PC-9 (cell line): Measurements from ENCODE around the gene UNC5CL. TPM values are rescaled to one million over a fixed set of nuclear protein-coding genes. Genes with fewer than 3 reads are reported as not detected.

Experiments used
- BruUV-seq: library from RNA; stranded (reverse); fragments of 400-500 nt; replicated peaks from 2 replicates; lab custom pipeline; 2021; lab: Mats Ljungman, UMichigan
- CTCF ChIA-PET: fragments of 300-600 bp; sonication (Branson Sonifier 250); formaldehyde crosslinking; loops from one replicate; lab custom pipeline; 2022; ENCODE audit warnings: antibody characterized with exemption; lab: Charles Lee
- POLR2A ChIA-PET: fragments of 300-600 bp; sonication (Branson Sonifier 250); formaldehyde crosslinking; loops from one replicate; lab custom pipeline; 2022; ENCODE audit warnings: antibody characterized with exemption; ENCODE audit not compliant: unreplicated experiment; lab: Charles Lee
- DNase-seq, 2 experiments: peaks; one replicate each; pipeline versions ENCODE4 v3.0.0 to v3.0.0-alpha.2; 2015 to 2022; ENCODE audit warnings: mixed read lengths in 1 of 2
- H2AFZ ChIP-seq: fragments of 200-600 bp; sonication (generic); 2 replicates; pipeline ENCODE4 v1.8.1; 2017; ENCODE audit warnings: antibody characterized with exemption
- H3F3A ChIP-seq: fragments of 200-600 bp; sonication (generic); 2 replicates; pipeline ENCODE4 v1.8.1; 2017; ENCODE audit warnings: antibody characterized with exemption, mild to moderate bottlenecking, low read depth; ENCODE audit not compliant: insufficient read depth
- H3K27ac ChIP-seq: fragments of 200-600 bp; sonication (generic); 2 replicates; pipeline ENCODE4 v1.6.1; 2016; ENCODE audit warnings: mixed run types
- H3K27me3 ChIP-seq: fragments of 200-600 bp; sonication (generic); 2 replicates; pipeline ENCODE4 v1.6.1; 2016; ENCODE audit warnings: low read depth, mixed run types; ENCODE audit not compliant: insufficient read depth
- H3K36me3 ChIP-seq: fragments of 200-600 bp; sonication (generic); 2 replicates; pipeline ENCODE4 v1.6.1; 2016; ENCODE audit warnings: low read depth, mixed run types
- H3K4me1 ChIP-seq: fragments of 200-600 bp; sonication (generic); replicated peaks from 2 replicates; pipeline ENCODE4 v1.6.1; 2016; ENCODE audit warnings: mixed run types; ENCODE audit not compliant: insufficient read depth
- H3K4me2 ChIP-seq: fragments of 200-600 bp; sonication (generic); 2 replicates; pipeline ENCODE4 v1.6.1; 2017; ENCODE audit warnings: mixed run types
- H3K4me3 ChIP-seq: fragments of 200-600 bp; sonication (generic); 2 replicates; pipeline ENCODE4 v1.6.1; 2016; ENCODE audit warnings: mixed run types
- H3K79me2 ChIP-seq: fragments of 200-600 bp; sonication (generic); 2 replicates; pipeline ENCODE4 v1.6.1; 2017; ENCODE audit warnings: low read depth, mixed run types
- H3K9me2 ChIP-seq: fragments of 200-600 bp; sonication (generic); 2 replicates; pipeline ENCODE4 v1.8.1; 2017; ENCODE audit warnings: mild to moderate bottlenecking; ENCODE audit not compliant: insufficient read depth
- H3K9me3 ChIP-seq: fragments of 200-600 bp; sonication (generic); 2 replicates; pipeline ENCODE4 v1.8.1; 2016; ENCODE audit warnings: low read depth; ENCODE audit not compliant: insufficient read depth
- H4K20me1 ChIP-seq: fragments of 200-600 bp; sonication (generic); 2 replicates; pipeline ENCODE4 v1.8.1; 2017; ENCODE audit not compliant: insufficient read depth
- EZH2 ChIP-seq: fragments of 200-600 bp; sonication (generic); IDR thresholded peaks from 2 replicates; pipeline ENCODE4 v1.8.0; 2017; ENCODE audit warnings: antibody characterized with exemption, low read depth
- intact Hi-C: fragments of 100-400 bp; cut with micrococcal nuclease; formaldehyde crosslinking; loops from one replicate; pipeline ENCODE4 v1.10.0; 2022; ENCODE audit not compliant: unreplicated experiment
- total RNA-seq: library from RNA; stranded (reverse); gene quantifications from 2 replicates; pipeline ENCODE4 v1.2.3, GENCODE V29; 2021
- TF ChIP-seq, protein P1 (sequence below): fragments of 200-600 bp; sonication (generic); conservative IDR thresholded peaks from 2 replicates; pipeline ENCODE4 v1.6.1; 2017; ENCODE audit warnings: mixed run types, antibody characterized with exemption, mild to moderate bottlenecking, moderate library complexity

Gene UNC5CL
- total RNA-seq, 1 experiment from 2014 or later = 1.7 TPM

- intact Hi-C loops = no loop called here
- H3K79me2 ChIP-seq = no peaks in the 10 kb centered on the region
- DNase-seq = no peak
- H3F3A ChIP-seq = no peaks in the 10 kb centered on the region
- no peak overlapping the region for H2AFZ ChIP-seq
- H3K27ac ChIP-seq = no peak overlapping the region
- no TSS peak for BruUV-seq
- H3K9me3 ChIP-seq = no peaks in the 10 kb centered on the region
- CTCF ChIA-PET = no interaction called here
- POLR2A ChIA-PET = no interaction called here
- no peak overlapping the region for H3K4me2 ChIP-seq
- 0 out of 2 replicates have a peak, but pooled peaks cover 6% of the 10 kb centered on the region for H3K27me3 ChIP-seq
- H3K4me3 ChIP-seq = no peak overlapping the region
- H3K9me2 ChIP-seq = no peaks in the 10 kb centered on the region; the same call in 1 of the 2 replicates
- no peaks in the 10 kb centered on the region for H3K4me1 ChIP-seq
- TF ChIP-seq EZH2 = no peak
- TF ChIP-seq, protein P1, sequence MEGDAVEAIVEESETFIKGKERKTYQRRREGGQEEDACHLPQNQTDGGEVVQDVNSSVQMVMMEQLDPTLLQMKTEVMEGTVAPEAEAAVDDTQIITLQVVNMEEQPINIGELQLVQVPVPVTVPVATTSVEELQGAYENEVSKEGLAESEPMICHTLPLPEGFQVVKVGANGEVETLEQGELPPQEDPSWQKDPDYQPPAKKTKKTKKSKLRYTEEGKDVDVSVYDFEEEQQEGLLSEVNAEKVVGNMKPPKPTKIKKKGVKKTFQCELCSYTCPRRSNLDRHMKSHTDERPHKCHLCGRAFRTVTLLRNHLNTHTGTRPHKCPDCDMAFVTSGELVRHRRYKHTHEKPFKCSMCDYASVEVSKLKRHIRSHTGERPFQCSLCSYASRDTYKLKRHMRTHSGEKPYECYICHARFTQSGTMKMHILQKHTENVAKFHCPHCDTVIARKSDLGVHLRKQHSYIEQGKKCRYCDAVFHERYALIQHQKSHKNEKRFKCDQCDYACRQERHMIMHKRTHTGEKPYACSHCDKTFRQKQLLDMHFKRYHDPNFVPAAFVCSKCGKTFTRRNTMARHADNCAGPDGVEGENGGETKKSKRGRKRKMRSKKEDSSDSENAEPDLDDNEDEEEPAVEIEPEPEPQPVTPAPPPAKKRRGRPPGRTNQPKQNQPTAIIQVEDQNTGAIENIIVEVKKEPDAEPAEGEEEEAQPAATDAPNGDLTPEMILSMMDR = no peak
- H3K36me3 ChIP-seq = no peaks in the 10 kb centered on the region
- H4K20me1 ChIP-seq = no peaks in the 10 kb centered on the region
Observed at GRCh38 chr6:40982917-40983316, 56.1 kb downstream of the UNC5CL start.

DNA sequence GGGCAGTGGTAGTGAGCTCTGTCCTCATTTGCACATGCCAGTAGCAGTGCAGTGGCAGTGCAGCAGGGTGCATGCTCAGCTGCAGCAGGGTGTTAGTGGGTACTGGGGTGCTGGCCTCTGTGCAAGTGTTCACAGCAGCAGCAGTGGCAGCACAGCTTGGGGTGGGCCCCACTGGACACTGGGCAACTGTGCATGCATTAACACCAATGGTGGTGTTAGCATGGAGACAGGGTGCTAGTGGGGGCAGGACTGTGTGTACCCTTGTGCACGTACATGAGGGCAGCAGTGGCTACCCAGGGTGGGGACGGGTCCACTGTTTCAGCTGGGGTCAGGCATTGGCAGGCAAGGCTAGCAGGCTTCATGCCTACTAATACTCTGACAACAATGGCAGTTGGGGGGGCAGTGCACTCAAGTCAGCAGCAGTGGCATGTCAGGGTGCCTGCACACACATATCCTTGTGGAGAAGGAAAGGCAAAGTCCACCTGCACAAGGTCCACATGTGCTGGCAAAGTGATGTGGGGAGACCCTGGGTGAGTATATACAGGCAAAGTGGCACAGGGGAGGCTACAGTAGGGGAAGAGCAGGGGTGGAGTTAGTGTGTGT, 60.2 kb downstream of the UNC5CL start:
- ChIA-PET CTCF (no interaction called here), POLR2A (no interaction called here)
- Histone ChIP-seq H3K36me3 (no peaks in the 10 kb centered on the region), H3F3A (no peaks in the 10 kb centered on the region), H3K4me2 (no peak overlapping the region), H3K4me1 (no peaks in the 10 kb centered on the region), H3K27me3 (0 out of 2 replicates have a peak, but pooled peaks cover 6% of the 10 kb centered on the region), H2AFZ (no peak overlapping the region), H3K4me3 (no peak overlapping the region), H3K79me2 (no peaks in the 10 kb centered on the region), H3K9me2 (peaks cover 5% of the 10 kb centered on the region; the same call in 1 of the 2 replicates), H3K9me3 (no peaks in the 10 kb centered on the region), H3K27ac (no peak overlapping the region), H4K20me1 (no peaks in the 10 kb centered on the region)
- BruUV-seq = no TSS peak
- no peak for DNase-seq
- TF ChIP-seq, protein P1 = no peak
- TF ChIP-seq EZH2 = no peak
- intact Hi-C loops = no loop called here

DNA sequence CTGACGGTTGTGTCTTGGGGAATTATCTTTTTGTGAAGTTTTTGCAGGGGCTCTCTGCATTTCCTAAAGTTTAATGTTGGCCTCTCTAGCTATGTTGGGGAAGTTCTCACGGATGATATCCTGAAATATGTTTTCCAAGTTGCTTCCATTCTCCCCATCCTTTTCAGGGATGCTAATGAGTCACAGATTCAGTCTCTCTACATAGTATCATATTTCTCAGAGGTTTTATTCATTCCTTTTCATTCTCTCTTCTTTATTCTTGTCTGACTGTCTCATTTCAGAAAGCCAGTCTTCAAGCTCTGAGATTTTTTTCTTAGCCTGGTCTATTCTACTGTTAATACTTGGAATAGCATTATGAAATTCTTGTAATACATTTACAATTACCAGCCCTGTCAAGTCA, 61.3 kb downstream of the UNC5CL start:
- Histone ChIP-seq H4K20me1 (no peaks in the 10 kb centered on the region), H3K79me2 (no peaks in the 10 kb centered on the region), H3K27ac (no peak overlapping the region), H3K4me2 (no peak overlapping the region), H3K9me2 (peaks cover 5% of the 10 kb centered on the region; the same call in 1 of the 2 replicates), H3K36me3 (no peaks in the 10 kb centered on the region), H2AFZ (no peak overlapping the region), H3K27me3 (0 out of 2 replicates have a peak, but pooled peaks cover 6% of the 10 kb centered on the region), H3K4me3 (no peak overlapping the region), H3K9me3 (no peaks in the 10 kb centered on the region), H3K4me1 (no peaks in the 10 kb centered on the region), H3F3A (peaks cover 5% of the 10 kb centered on the region; the same call in 1 of the 2 replicates)
- TF ChIP-seq EZH2 = no peak
- TF ChIP-seq, protein P1 = no peak
- POLR2A ChIA-PET = no interaction called here
- CTCF ChIA-PET = no interaction called here
- intact Hi-C loops = no loop called here
- DNase-seq = no peak
- BruUV-seq = no TSS peak
